ENCODE results near the gene THSD4. TPM values are rescaled to one million over a fixed set of nuclear protein-coding genes. Genes with fewer than 3 reads are reported as not detected.

THSD4 gene
- polyA plus RNA-seq, 4 donors, result 27.2 to 96.3 (median 39.5) TPM

- no peak for DNase-seq (ENCODE audit: low read depth in 4 of 4, low spot score in 3 of 4)
These were observed 664.0 kb downstream of the THSD4 start for GRCh38 chr15:71779073-71779797.

- no peak for DNase-seq (ENCODE audit: low read depth in 4 of 4, low spot score in 3 of 4)
These were observed 665.1 kb downstream of the THSD4 start for GRCh38 chr15:71780115-71780976.

GRCh38 chr15:71781179-71781964 is 666.1 kb downstream of the THSD4 start:
- no peak for DNase-seq (ENCODE audit: low read depth in 4 of 4, low spot score in 3 of 4)

- DNase-seq (ENCODE audit: low read depth in 4 of 4, low spot score in 3 of 4), result no peak
These were observed 666.6 kb downstream of the THSD4 start for GRCh38 chr15:71781965-71782265.

- DNase-seq (ENCODE audit: low read depth in 4 of 4, low spot score in 3 of 4), result no peak
These were observed 667.3 kb downstream of the THSD4 start for GRCh38 chr15:71782422-71783165.

GRCh38 chr15:71784719-71785118 is 669.4 kb downstream of the THSD4 start:
- DNase-seq (ENCODE audit: low read depth in 4 of 4, low spot score in 3 of 4), result no peak

GRCh38 chr15:71785996-71786395 is 670.7 kb downstream of the THSD4 start:
- no peak for DNase-seq (ENCODE audit: low read depth in 4 of 4, low spot score in 3 of 4)

GRCh38 chr15:71786673-71787072 is 671.4 kb downstream of the THSD4 start:
- DNase-seq (ENCODE audit: low read depth in 4 of 4, low spot score in 3 of 4), result no peak

- no peak for DNase-seq (ENCODE audit: low read depth in 4 of 4, low spot score in 3 of 4)
These were observed 673.6 kb downstream of the THSD4 start for GRCh38 chr15:71788646-71789579.

- DNase-seq (ENCODE audit: low read depth in 4 of 4, low spot score in 3 of 4), result no peak
These were observed 674.3 kb downstream of the THSD4 start for GRCh38 chr15:71789616-71790015.

- no peak for DNase-seq (ENCODE audit: low read depth in 4 of 4, low spot score in 3 of 4)
These were observed 674.8 kb downstream of the THSD4 start for GRCh38 chr15:71790081-71790480.

- no peak for DNase-seq (ENCODE audit: low read depth in 4 of 4, low spot score in 3 of 4)
These were observed 676.7 kb downstream of the THSD4 start for GRCh38 chr15:71791975-71792374.

GRCh38 chr15:71792521-71792920 is 677.2 kb downstream of the THSD4 start:
- DNase-seq (ENCODE audit: low read depth in 4 of 4, low spot score in 3 of 4), result no peak

GRCh38 chr15:71798641-71799040 is 683.4 kb downstream of the THSD4 start:
- no peak for DNase-seq (ENCODE audit: low read depth in 4 of 4, low spot score in 3 of 4)

GRCh38 chr15:71800190-71800589 is 684.9 kb downstream of the THSD4 start:
- DNase-seq (ENCODE audit: low read depth in 4 of 4, low spot score in 3 of 4), result no peak

- peak; percentile 58 to 66 (median 62) for DNase-seq (ENCODE audit: low read depth in 4 of 4, low spot score in 3 of 4)
These were observed 685.8 kb downstream of the THSD4 start for GRCh38 chr15:71800835-71801745.

- no peak for DNase-seq (ENCODE audit: low read depth in 4 of 4, low spot score in 3 of 4)
These were observed 686.8 kb downstream of the THSD4 start for GRCh38 chr15:71801935-71802655.

- no peak for DNase-seq (ENCODE audit: low read depth in 4 of 4, low spot score in 3 of 4)
These were observed 687.5 kb downstream of the THSD4 start for GRCh38 chr15:71802770-71803169.
